Ascending aorta (tissue), 2 donors: ENCODE results near the gene GLTP. TPM values are rescaled to one million over a fixed set of nuclear protein-coding genes. Genes with fewer than 3 reads are reported as not detected.
"Not testable (repeated sequence)": the region's sequence is repeated elsewhere in the genome, so short reads cannot be mapped to it uniquely, and the experiment has no call there.

Source experiments
- DNase-seq, 2 donors: peaks; one replicate each; pipeline ENCODE4 v3.0.0-alpha.2; 2019; ENCODE audit warnings: low spot score in 2 of 2
- H3K27ac ChIP-seq, 2 donors: fragments of 200-600 bp; sonication (generic); one replicate each; pipeline ENCODE4 v1.5.1; 2016 to 2017; ENCODE audit warnings: mild to moderate bottlenecking in 1 of 2
- H3K27me3 ChIP-seq: fragments of 200-600 bp; sonication (generic); one replicate; pipeline ENCODE4 v1.5.1; 2017
- H3K36me3 ChIP-seq, 2 donors: fragments of 200-600 bp; sonication (generic); one replicate each; pipeline ENCODE4 v1.5.1; 2016
- H3K4me1 ChIP-seq, 2 donors: fragments of 200-600 bp; sonication (generic); one replicate each; pipeline ENCODE4 v1.5.1; 2016 to 2017; ENCODE audit warnings: mild to moderate bottlenecking in 1 of 2
- H3K4me3 ChIP-seq, 2 donors: fragments of 200-600 bp; sonication (generic); one replicate each; pipeline ENCODE4 v1.5.1; 2016 to 2017; ENCODE audit warnings: mild to moderate bottlenecking in 1 of 2
- H3K9me3 ChIP-seq, 2 donors: fragments of 200-600 bp; sonication (generic); one replicate each; pipeline ENCODE4 v1.5.1; 2016
- intact Hi-C: fragments of 100-400 bp; cut with DNase I; formaldehyde crosslinking; loops from one replicate; pipeline ENCODE4 v1.15.1; 2023
- total RNA-seq: library from RNA; depleted of rRNA; stranded (reverse); fragments of >200 nt; gene quantifications from one replicate; pipeline ENCODE4 v1.1.0, GENCODE V29; 2016
- TF ChIP-seq, protein P1 (sequence below), 3 experiments: fragments of 200-600 bp in 2 of 3; fragments of 450-650 bp in 1 of 3; sonication (generic) in 2 of 3; IDR thresholded peaks; one replicate each; pipeline ENCODE4 v1.5.1; 2016 to 2019; ENCODE audit warnings: antibody characterized with exemption in 3 of 3, mild to moderate bottlenecking in 1 of 3, moderate library complexity in 1 of 3

GLTP gene, protein sequence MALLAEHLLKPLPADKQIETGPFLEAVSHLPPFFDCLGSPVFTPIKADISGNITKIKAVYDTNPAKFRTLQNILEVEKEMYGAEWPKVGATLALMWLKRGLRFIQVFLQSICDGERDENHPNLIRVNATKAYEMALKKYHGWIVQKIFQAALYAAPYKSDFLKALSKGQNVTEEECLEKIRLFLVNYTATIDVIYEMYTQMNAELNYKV
- 105 TPM for total RNA-seq

DNA sequence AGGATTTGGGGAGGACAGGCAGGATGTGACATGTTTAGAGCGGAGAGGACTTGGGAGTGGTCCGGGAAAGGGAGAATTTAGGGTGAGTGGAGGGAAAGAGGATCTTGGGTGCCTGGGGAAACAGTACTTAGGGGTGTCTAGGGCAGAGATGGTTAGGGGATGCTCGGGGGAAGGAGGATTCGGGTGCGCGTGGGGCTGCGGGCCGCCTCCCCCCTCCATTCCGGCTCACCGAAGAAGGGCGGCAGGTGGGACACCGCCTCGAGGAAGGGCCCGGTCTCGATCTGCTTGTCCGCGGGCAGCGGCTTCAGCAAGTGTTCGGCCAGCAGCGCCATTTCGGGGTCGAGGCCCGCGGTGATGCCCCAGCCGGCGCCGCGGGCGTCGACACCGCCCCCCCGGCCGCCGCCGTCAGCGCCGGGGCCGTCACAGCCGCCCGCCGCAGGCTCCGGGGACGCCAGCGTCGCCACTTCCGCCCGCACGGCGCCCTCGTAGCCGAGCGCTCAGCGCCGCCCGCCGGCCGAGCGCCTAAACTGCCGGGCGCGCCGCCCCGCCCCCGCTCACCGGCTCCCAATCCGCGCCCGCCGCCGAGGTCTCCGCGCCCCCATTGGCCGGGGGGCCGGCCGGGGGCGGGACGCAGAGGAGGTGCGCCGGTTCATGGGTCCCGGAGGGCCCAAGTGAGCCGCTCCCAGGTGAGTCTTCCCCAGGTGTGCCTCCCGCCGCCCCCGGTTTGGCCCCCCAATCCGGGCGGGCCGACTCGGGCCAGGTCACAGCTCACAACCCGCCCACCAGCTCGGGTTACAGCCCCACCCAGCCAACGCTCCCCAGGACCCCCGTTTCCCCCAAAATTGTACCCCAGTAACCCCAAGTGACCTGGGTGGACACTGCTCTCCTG, at the start of gene GLTP:
TSS of gene GLTP (minus strand) at position 499 of the 889 bp plus-strand sequence. CDS start at position 332, 167 bp downstream.
- peak; percentile 39 to 91 for DNase-seq
- Histone ChIP-seq H3K4me3 (peak within 1 kb of the TSS; percentile 75 to 96), H3K4me1 (peaks cover 12 to 19% of the 10 kb centered on the region in 2 donors), H3K36me3 (no peaks in the 10 kb centered on the region), H3K27me3 (no peaks in the 10 kb centered on the region), H3K27ac (peak within 1 kb of the TSS; percentile 59 to 65), H3K9me3 (no peaks in the 10 kb centered on the region)
- intact Hi-C loops = loop anchor here (1.0 to 2.0 kb wide), 5 partner anchors 27 to 307 kb away; partner anchors contain the start of genes FAM222A, MMAB and MVK
- TF ChIP-seq, protein P1, sequence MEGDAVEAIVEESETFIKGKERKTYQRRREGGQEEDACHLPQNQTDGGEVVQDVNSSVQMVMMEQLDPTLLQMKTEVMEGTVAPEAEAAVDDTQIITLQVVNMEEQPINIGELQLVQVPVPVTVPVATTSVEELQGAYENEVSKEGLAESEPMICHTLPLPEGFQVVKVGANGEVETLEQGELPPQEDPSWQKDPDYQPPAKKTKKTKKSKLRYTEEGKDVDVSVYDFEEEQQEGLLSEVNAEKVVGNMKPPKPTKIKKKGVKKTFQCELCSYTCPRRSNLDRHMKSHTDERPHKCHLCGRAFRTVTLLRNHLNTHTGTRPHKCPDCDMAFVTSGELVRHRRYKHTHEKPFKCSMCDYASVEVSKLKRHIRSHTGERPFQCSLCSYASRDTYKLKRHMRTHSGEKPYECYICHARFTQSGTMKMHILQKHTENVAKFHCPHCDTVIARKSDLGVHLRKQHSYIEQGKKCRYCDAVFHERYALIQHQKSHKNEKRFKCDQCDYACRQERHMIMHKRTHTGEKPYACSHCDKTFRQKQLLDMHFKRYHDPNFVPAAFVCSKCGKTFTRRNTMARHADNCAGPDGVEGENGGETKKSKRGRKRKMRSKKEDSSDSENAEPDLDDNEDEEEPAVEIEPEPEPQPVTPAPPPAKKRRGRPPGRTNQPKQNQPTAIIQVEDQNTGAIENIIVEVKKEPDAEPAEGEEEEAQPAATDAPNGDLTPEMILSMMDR (IDR thresholded peaks at IDR 0.05) = peak in 2 of 3 experiments; percentile 19 to 97

DNA sequence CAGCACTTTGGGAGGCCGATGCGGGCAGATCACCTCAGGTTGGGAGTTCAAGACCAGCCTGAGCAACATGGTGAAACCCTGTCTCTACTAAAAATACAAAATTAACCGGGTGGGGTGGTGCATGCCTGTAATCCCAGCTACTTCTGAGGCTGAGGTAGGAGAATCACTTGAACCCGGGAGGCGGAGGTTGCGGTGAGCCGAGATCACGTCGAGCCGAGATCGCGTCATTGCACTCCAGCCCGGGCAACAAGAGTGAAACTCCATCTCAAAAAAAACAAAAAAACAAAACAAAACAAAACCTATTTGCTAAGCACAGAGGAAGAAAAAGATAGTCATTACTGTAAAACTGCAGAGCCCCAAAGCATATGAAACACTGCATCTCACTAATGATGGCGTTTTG, 49.0 kb upstream of the GLTP start:
- H3K4me1 ChIP-seq, H3K4me3 ChIP-seq, DNase-seq, H3K27me3 ChIP-seq, H3K9me3 ChIP-seq, intact Hi-C loops, H3K27ac ChIP-seq: not testable (repeated sequence)
- peaks cover 45 to 60% of the 10 kb centered on the region in 2 donors for H3K36me3 ChIP-seq

DNA sequence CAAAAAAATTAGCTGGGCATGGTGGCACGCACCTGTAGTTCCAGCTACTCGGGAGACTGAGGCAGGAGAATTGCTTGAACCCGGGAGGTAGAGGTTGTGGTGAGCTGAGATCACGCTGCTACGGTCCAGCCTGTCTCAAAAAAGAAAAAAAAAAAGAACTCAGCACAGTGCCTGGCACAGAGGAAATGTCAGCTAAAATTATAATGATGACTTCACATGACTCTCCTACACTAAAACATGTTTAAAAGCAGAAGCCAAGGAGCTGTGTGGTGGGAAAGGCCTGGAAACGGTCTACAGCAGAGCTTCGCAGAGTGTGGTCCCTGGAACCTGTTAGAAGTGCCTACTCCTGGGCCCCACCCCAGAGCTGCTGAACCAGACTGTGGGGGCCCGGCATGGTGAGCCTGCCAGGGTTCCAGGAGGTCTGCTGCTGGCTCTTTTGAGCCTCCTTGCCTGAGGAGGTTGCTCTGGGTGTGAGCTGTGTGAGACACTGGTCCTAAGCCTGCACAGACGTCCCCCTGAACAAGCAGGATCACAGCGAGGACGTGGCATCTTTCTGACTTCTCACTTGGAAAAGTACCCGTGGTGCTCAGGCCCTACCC, 47.8 kb upstream of the GLTP start:
- no peak overlapping the region for H3K4me3 ChIP-seq
- intact Hi-C loops = no loop called here
- H3K9me3 ChIP-seq = no peaks in the 10 kb centered on the region
- DNase-seq = no peak
- H3K27ac ChIP-seq = no peak overlapping the region
- H3K36me3 ChIP-seq = peaks cover 36 to 49% of the 10 kb centered on the region in 2 donors
- no peaks in the 10 kb centered on the region for H3K4me1 ChIP-seq
- TF ChIP-seq, protein P1 (IDR thresholded peaks at IDR 0.05) = no peak
- H3K27me3 ChIP-seq = no peaks in the 10 kb centered on the region

DNA sequence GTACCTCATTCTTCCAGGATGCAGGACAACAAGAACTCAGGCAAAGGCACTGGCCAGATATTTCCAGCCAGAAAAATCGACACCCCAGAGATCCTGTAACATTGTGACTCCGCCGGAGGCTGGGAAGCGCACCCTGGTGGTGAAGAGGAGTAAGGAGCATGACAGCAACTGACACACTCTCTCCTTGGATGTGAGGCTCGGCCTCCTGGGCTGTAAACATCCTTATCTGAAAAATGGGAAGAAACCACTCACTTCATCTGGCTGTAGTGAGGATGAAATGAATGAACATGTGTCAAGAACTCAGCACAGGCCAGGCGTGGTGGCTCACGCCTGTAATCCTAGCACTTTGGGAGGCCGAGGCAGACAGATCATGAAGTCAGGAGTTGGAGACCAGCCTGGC, 47.3 kb upstream of the GLTP start:
- no peak for DNase-seq
- intact Hi-C loops = no loop called here
- no peaks in the 10 kb centered on the region for H3K27me3 ChIP-seq
- H3K27ac ChIP-seq = no peak overlapping the region
- no peak overlapping the region for H3K4me3 ChIP-seq
- H3K4me1 ChIP-seq = no peaks in the 10 kb centered on the region
- TF ChIP-seq, protein P1 (IDR thresholded peaks at IDR 0.05) = peak in 2 of 3 experiments; percentile 40 to 45
- H3K36me3 ChIP-seq = peaks cover 30 to 49% of the 10 kb centered on the region in 2 donors
- no peaks in the 10 kb centered on the region for H3K9me3 ChIP-seq

DNA sequence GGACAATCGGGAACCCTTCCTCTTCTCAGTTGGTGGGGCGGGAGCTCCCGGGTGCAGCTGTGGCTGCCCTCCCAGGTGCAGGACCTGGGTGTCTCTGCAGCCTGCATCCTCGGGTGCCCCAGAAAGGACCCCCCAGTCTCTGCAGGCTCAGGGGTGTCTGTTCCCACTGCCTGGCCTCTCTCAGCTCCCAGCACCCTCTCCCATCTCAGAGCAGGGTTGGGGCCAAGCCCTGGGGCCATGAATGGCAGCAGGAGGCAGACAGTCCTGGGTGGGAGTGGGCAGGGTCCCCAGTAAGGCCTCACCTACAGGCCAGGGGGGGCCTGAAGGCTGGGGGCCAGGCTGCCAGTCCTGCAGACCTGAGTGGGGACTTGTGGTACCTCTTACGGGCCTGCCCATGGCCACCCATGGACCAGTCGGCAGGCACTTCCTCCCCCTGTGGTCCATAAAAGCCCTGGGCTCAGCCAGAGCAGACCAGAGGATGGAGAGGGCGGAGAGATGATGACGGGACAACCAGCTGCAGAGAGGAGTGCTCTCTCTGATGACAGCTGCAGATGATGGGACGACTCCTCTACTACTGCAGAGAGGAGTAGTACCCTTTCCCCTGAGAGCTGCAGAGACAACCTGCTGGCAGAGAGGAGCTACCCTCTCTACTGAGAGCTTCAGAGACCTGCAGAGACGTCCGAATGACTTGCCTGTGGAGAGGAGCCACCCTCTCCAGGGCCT, 46.3 kb upstream of the GLTP start:
- Histone ChIP-seq H3K36me3 (peaks cover 21 to 40% of the 10 kb centered on the region in 2 donors), H3K9me3 (no peaks in the 10 kb centered on the region), H3K4me3 (no peak overlapping the region), H3K27ac (no peak overlapping the region), H3K4me1 (no peaks in the 10 kb centered on the region), H3K27me3 (no peaks in the 10 kb centered on the region)
- intact Hi-C loops = no loop called here
- TF ChIP-seq, protein P1 (IDR thresholded peaks at IDR 0.05) = no peak
- no peak for DNase-seq
